HG02943 (cell line): ENCODE data around the gene KCNIP1.

ENCODE experiments used
- ATAC-seq: cut with Tn5 transposase; IDR thresholded peaks from one replicate; pipeline ENCODE4 v1.9.1; 2021; ENCODE audit warnings: mild to moderate bottlenecking, low read depth, moderate library complexity; ENCODE audit not compliant: unreplicated experiment

Gene KCNIP1

DNA sequence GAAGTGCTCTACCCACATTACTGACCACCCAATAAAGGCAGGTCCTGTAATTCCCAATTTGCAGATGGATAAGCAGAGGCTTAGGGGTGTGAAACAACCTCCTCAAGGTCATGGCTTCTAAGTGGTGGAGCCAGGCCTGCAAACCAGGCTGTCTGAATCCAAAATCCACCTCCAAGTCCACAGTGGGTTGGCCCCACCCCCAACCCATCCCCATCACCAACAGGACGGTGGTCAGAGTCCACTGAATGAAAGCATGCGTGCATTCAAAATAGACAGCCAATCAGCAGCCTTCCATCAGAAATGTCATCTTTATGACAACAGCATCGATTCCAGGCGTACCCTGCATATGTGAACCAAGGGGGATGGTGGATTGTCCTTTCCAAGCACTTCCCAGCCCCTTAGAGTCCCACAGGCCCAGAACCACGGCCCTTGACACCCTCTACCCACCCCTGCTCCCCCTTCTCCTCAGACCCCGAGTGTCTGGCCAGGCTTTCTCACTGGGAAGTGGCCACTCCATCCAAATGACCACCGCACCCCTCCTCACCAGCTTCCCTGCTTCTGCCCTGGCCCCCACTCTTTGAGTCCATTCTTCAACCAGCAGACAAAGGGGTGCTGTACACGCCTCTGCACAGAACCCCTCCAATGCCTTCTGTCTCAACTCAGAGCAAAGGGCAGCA, 133.1 kb downstream of the KCNIP1 start:
- no peak for ATAC-seq

DNA sequence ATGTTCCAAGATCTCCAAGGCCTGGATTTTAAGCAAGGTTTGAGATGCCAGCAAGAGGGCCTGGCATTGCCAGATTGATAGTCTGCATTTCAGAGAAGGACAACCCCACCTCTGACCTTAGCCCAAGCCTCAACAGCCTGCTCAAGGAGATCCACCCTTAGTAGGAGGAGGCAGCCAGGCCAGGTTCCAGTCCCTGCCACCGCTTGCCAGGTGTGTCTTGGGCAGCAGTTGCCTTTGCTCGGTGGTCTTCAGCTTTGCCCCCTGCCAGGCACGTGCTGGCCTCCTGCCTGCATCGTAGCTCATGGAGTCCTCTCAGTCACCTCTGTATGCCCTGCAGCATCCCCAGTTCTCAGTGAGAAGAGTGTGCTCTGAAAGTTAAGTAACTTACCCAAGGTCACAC, 134.2 kb downstream of the KCNIP1 start:
- ATAC-seq = no peak

DNA sequence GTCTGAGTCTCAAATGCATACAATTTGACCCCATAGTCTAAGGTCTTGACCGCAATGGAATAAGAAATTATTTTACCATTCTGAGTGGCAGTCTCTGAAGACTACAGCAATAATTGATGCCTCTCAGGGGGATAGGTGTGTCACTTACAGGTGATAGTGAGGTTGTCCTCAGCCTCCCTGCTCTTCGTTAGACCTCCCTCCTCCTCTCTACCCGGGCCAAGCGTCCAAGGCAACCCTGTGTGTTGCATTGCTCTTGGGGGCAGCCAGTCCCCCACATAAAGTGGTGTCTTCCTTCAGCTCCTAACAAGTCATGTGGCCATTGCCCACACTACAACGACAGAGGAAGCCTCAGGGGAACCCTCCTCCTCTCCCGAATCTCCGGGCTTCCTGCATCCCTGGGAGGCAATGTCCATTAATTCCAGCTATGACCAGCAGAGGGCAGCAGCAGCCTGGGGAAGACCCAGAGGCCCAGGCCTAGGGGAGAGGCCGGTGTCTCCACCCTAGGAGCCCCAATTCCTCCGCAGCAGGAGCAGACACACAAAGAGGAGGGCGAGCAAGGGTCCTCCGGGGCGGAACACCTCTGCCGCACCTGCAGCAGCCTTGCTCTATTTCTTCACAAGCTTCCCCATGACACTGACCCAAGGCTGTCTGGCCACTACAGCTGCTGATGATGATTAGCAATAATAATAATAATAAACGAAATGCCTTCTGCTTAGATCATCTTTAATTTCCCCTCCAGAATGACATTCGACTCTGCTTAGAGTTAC, 134.8 kb downstream of the KCNIP1 start:
- no peak for ATAC-seq

DNA sequence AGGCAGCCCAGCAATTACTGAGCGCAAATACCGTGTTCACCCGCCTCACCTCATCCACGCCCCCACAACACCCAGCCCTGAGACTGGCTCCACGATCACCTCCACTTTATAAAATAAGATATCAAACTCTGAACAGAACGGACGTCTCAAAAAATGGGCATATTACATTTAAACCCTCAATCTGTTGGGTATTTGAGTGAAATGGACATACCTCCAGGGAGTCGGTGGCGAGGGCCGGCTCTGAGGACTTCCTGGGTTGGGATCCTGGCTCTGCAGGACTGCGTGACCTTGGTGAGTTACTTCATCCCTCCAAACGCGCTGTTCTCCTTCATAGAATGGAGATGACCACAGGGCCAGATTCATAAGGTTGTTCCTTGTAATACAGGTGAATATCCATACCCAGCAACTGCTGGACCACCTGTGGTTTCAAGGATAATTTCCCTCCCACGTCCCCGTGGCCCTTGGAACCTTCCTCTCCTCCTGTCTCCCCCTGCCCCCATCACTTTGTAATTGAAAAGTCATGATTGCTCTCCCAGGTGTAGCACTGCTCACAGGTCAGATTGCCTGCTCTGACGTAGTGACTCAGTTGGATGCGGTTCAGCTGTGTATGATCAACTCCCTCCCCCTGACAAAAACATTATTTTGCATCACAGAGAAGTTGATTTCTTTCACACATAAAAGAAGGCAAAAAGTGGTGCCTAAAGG, 135.6 kb downstream of the KCNIP1 start:
- no peak for ATAC-seq

DNA sequence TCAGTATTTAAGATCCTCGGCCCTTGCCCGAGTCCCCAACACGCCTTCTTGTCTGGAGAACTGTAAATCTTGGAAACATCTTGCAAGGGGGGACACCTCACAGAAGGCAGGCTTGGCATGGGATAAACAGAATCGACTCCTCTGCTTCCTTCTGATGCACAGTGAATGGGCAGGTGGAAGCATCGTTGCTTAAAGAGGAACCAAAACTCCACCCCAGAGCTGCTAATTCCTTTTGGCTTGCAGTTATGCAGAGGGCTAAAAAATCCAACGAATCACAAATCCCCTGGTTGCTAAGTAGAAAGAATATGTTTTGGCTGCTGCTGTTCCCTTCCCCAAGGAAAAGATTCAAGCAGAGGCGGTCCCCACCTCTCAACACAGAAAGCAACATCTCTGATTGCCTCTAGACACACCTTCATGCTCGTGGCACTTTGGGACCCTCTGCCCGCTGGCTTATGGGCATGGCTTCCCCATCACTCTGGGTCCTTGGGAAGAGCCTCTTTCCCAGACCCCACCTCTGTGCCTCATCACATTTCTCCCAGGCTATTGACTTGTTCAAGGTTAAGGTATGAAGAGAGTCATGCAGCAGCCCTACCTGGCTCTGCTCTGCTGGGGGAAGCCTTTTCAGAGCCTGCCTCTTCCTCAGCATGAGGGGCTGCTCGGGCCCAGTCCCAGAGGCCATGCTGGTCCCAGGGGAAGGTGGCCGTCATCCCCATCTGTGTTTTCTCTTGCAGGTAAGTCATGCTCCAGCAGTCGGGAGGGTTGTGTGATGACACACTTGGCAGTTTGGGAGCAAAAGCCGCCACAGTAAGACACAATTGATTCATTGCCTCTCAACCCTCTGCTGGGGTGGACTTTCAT, 137.1 kb downstream of the KCNIP1 start:
- ATAC-seq = no peak

- no peak for ATAC-seq
These were observed 137.8 kb downstream of the KCNIP1 start for GRCh38 chr5:170641589-170642031.

- no peak for ATAC-seq
These were observed 138.4 kb downstream of the KCNIP1 start for GRCh38 chr5:170642066-170642735.

DNA sequence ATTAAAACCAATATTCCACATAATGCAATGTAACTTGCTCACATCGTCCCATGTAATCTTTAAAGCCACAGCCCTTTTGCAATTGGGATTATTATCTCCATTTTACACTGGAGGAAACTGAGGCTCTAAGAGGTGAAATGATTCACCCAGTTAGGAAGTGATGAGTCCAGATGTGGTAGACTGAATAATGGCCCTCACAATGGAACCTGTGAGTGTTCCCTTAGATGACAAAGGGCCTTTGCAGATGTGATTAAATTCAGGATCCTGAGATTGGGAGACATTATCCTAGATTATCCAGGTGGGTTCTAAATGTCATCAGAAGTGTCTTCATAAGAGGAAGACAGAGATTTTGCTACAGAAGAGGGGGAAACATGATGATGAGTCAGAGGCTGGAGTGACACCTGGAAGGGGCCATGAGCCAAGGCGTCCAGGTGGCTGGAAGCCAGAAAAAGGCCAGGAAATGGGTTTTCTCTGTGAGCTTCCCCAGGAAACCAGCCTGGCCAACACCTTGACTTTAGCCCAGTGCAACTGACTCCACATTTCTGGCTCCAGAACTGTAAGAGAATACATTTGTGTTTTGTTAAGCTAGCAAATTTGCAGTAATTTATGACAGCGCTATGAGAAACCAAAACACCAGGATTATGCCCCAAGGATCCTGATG, 139.1 kb downstream of the KCNIP1 start:
- ATAC-seq = no peak

DNA sequence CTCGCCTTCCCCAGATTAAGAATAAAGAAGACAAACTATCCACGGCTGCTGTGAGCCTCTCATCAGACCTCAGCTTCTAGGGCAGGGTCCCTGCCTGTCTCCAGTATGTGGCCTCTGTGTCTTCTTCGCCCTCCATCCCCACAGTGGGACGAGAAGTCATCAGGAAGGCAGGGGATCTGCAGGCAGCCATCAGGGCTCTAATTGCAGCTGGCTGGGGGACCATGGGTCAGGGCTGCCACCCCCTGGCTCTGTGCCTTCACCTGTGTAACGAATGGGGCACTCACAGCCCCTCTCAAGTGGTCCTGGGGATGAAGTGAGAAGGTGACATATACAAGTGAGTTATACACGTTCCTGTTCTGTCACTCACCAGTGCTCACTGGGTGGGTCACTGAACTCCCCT, 139.8 kb downstream of the KCNIP1 start:
- no peak for ATAC-seq

DNA sequence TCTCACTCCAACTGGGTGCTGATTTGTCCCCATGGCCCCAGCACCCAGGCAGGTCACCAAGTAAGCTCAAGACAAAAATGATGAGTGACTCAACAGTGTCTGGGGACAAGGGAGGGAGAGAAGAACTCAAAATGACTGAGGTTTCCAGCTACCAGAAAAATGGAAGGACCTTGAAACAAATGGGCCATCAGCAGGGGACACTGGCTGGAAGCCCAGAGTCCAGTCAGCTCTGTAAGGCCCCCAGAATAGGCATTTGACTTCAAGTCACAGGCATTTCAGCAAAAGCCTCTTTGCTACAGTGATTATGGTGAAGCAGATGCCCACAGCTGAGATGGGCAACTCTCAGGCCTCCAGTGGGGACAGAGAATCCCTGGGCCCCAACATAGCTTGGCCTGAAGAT, 140.7 kb downstream of the KCNIP1 start:
- ATAC-seq = no peak

- no peak for ATAC-seq
These were observed 144.7 kb downstream of the KCNIP1 start for GRCh38 chr5:170648541-170648940.

DNA sequence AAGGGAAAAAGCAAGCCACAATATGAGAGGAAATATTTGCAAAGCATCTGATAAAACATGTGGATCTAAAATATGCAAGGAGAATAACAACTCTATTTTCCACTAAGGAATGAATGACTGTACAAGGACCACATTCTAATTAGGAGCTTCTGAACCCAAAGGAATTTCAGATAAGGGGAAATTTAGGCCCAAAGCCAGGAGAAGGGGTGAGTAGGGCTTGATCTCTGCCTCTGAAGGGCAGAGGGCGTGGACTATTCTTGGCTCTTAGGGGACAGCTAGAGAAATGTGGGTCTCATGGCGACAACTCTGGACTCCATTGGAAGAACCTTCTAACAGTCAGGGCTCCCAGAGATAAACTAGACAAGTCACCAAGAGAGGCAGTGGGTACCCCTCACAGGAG, 147.0 kb downstream of the KCNIP1 start:
- ATAC-seq = no peak

DNA sequence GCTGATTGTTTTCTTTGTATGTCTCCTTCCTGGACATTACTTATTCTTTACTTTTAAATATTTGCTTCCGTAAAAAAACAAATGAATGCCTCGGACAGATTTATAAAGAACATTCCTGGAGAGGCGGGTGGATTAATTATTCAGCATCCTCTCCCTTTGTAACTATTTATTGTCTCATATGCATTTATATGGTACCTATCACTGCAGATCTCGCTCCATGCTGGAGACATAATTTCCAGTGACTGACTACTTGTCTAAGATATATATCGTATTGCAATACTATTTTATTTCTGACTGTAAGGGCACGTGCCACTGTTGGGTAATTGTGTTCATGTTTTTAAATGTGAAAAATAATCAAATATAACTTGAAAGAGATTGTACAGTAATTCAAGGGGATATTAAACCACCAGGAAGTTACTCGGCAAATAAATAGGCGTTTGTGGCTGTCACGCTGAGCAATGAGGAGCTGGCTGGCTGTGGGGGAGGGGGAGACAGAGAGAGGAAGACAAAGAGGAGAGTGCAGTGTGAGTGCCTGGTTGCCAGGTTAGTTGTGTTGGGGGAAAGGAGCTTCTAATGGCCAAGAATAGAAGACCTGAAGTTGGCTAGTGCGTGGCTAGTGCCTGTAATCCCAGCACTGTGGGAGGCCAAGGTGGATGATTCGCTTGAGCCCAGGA, 147.9 kb downstream of the KCNIP1 start:
- no peak for ATAC-seq

- ATAC-seq = no peak
These were observed 151.7 kb downstream of the KCNIP1 start for GRCh38 chr5:170655476-170655875.

- ATAC-seq = no peak
These were observed 152.1 kb downstream of the KCNIP1 start for GRCh38 chr5:170655920-170656319.

DNA sequence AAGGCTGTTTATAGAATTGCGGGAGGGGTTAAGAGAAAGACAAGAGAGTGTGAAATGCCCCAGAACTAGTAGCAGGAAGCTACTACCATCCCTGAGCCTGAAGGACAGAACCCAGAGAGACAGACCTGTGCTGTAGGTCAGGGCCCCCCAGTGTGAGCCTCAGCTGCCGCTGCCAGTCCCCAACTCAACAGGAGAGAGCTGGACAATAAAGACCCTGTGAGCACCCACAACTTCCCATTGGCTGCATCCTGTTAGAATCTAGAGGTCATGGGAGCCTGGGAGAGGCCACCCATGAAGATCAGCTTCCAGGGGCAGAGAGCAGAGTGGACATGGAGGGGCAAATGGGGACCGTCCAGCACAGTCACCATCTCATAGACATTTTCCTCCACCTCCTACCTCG, 152.5 kb downstream of the KCNIP1 start:
- ATAC-seq = no peak

DNA sequence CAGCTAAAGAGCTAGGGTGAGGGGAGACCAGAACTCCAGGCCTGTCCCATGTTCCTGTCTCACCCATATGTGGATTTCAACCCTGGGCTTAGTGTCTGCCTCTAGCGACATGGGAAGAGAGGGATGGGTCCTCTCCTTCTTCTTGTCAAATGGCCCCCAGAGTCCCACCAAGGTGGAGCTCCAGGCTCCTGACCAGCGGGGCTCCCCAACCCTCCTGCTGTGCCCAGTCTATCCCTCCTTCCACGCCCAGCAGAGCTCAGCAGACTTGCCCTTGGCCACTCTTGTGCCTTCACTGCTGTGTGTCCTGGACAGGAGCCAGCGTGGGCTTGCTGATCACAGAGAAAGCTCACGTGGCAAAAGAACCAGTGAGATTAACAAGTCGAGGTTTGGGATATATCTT, 156.7 kb downstream of the KCNIP1 start:
- ATAC-seq = no peak

GRCh38 chr5:170662966-170663365, 159.1 kb downstream of the KCNIP1 start:
- ATAC-seq = no peak

- no peak for ATAC-seq
These were observed 175.0 kb downstream of the KCNIP1 start for GRCh38 chr5:170678811-170679210.
